ENCODE results near the gene TSFM.

- TF ChIP-seq CTCF (conservative IDR thresholded peaks at IDR 0.05; ENCODE audit: low read depth, low read length) = no peak
- TF ChIP-seq EZH2 (IDR thresholded peaks at IDR 0.05; ENCODE audit: borderline replicate concordance, low read depth, low read length, poor library complexity, severe bottlenecking) = no peak
Measured at GRCh38 chr12:57745485-57745881, 37.1 kb upstream of the TSFM start.

Measured in A673 (cell line).